ENCODE data around the gene CHID1.

Gene CHID1

DNA sequence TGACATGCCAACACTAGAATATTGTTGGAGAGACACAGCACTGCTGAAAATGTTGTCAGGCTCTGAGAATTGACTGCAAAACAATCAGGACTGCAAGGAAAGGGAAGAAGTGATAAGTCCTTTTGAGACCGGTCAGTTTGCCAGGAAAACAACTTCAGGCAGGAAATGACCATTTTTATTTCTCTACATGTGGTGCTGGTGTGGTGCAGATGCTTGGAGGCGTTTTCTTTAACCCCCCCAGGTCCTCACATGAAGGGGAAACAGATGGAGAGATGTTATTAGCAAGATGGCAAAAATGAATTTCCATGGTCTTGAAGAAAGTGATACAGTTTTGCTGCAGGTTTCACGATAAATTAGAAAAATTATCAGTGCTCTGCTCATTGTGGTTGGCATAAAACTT, 20.8 kb upstream of the CHID1 start:
- H3K4me3 Mint-ChIP-seq = no peak overlapping the region
- H3K36me3 Mint-ChIP-seq (ENCODE audit: low read depth) = peaks cover 7% of the 10 kb centered on the region
- H3K4me1 Mint-ChIP-seq = peaks cover 46% of the 10 kb centered on the region
- DNase-seq = no peak
- H3K27ac Mint-ChIP-seq = peak overlapping the region; percentile 12
- H3K9me3 Mint-ChIP-seq = no peaks in the 10 kb centered on the region
- TF ChIP-seq, protein P1, sequence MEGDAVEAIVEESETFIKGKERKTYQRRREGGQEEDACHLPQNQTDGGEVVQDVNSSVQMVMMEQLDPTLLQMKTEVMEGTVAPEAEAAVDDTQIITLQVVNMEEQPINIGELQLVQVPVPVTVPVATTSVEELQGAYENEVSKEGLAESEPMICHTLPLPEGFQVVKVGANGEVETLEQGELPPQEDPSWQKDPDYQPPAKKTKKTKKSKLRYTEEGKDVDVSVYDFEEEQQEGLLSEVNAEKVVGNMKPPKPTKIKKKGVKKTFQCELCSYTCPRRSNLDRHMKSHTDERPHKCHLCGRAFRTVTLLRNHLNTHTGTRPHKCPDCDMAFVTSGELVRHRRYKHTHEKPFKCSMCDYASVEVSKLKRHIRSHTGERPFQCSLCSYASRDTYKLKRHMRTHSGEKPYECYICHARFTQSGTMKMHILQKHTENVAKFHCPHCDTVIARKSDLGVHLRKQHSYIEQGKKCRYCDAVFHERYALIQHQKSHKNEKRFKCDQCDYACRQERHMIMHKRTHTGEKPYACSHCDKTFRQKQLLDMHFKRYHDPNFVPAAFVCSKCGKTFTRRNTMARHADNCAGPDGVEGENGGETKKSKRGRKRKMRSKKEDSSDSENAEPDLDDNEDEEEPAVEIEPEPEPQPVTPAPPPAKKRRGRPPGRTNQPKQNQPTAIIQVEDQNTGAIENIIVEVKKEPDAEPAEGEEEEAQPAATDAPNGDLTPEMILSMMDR (IDR thresholded peaks at IDR 0.05) = no peak
- H3K27me3 Mint-ChIP-seq (ENCODE audit: low read depth, poor library complexity) = peaks cover 7% of the 10 kb centered on the region

DNA sequence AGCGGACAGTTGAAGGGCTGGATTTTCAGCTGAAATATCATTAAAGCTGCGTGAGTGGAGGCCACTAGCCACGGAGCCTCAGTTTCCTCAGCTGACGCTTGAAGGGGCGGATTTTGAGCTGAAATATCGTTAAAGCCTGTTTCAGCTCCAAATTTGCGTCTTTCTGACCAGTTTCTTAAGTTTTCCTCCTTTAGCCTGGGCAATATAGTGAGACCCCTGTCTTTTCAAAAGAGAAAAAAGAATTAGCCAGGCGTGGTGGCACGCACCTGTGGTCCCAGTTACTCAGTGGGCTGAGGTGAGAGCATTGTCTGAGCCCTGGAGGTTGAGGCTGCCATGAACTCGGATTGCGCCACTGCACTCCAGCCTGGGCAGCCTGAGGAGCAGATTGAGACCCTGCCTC, 18.8 kb upstream of the CHID1 start:
- Mint-ChIP-seq H3K27me3 (ENCODE audit: low read depth, poor library complexity) (peaks cover 7% of the 10 kb centered on the region), H3K4me3 (no peak overlapping the region), H3K9me3 (no peaks in the 10 kb centered on the region), H3K27ac (no peak overlapping the region), H3K4me1 (peaks cover 47% of the 10 kb centered on the region), H3K36me3 (ENCODE audit: low read depth) (peaks cover under 1% of the 10 kb centered on the region)
- TF ChIP-seq, protein P1 (IDR thresholded peaks at IDR 0.05) = no peak
- DNase-seq = no peak

DNA sequence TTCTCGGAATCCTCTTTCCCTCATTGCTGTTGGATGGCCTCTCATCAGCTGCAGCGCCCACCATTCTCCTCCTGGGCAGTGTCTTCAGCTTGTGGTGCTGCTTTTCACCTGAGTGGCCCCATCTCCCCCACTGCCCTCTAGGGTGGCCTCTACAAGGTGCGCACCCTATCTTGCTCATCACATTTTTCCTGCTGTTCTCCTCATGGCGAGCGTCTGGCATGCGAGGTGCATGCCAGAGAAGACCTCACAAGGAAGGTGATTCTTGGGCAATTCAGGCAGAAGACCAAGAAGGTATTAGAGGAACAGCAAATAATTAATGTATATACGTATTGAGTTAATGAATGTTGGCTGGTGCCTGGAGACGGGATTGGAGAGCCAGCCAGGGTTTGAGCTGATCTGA, 18.2 kb upstream of the CHID1 start:
- peaks cover 45% of the 10 kb centered on the region for H3K4me1 Mint-ChIP-seq
- no peaks in the 10 kb centered on the region for H3K9me3 Mint-ChIP-seq
- H3K27ac Mint-ChIP-seq = no peak overlapping the region
- H3K36me3 Mint-ChIP-seq (ENCODE audit: low read depth) = no peaks in the 10 kb centered on the region
- peaks cover 6% of the 10 kb centered on the region for H3K27me3 Mint-ChIP-seq (ENCODE audit: low read depth, poor library complexity)
- DNase-seq = no peak
- peak overlapping the region; percentile 37 for H3K4me3 Mint-ChIP-seq
- TF ChIP-seq, protein P1 (IDR thresholded peaks at IDR 0.05) = no peak

DNA sequence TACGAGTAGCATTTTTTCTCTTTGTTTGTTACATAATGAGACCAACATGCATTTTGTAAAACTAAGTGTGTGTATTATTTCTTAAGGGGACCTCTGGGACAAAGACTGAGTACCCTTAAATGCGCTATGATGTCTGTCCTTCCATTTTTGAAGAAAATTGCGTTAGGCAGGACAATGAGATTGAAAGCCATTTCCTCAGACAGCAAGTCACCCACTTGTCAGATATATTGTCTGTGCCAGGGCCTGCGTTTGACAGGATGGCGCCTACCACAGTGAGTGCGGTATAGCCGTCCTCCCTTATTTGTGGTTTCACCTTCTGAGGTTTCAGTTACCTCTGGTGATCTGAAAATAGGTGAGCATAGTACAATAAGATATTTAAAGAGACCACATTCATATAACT, 17.3 kb upstream of the CHID1 start:
- Mint-ChIP-seq H3K36me3 (ENCODE audit: low read depth) (no peaks in the 10 kb centered on the region), H3K27ac (no peak overlapping the region), H3K27me3 (ENCODE audit: low read depth, poor library complexity) (peaks cover under 1% of the 10 kb centered on the region), H3K4me1 (peaks cover 36% of the 10 kb centered on the region), H3K4me3 (no peak overlapping the region), H3K9me3 (no peaks in the 10 kb centered on the region)
- no peak for DNase-seq
- TF ChIP-seq, protein P1 (IDR thresholded peaks at IDR 0.05) = no peak

DNA sequence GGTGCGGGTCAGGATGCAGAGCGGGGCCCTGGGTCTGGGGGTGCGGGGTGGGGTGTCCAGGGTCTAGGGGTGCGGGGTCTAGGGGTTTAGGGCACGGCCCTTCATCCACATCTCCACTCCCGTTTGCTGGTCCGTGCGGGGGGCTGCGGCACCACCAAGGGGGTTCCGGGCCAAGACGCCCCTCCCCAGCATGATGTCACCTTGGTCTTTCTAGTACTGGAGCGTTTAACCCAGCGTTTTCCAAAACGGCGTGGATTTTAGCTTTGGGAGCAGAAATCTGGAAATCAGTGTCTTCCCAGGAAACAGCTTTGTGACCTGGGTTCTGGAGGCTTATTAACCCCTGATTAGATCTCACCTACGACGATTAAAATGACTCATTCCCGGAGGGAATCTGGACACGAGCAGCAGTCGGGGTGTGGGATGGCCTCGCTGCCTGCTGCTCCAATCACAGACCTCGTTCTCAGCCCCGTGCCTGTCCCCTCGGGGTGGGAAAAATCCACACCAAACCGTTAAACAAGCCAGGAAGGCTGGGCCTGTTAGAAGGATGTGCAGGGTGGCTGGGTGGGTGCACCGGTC, 15.8 kb upstream of the CHID1 start:
- Mint-ChIP-seq H3K4me1 (peaks cover 34% of the 10 kb centered on the region), H3K4me3 (peak overlapping the region; percentile 92), H3K9me3 (no peaks in the 10 kb centered on the region), H3K27ac (peak overlapping the region; percentile 45), H3K27me3 (ENCODE audit: low read depth, poor library complexity) (no peaks in the 10 kb centered on the region), H3K36me3 (ENCODE audit: low read depth) (no peaks in the 10 kb centered on the region)
- TF ChIP-seq, protein P1 (IDR thresholded peaks at IDR 0.05) = no peak
- peak; percentile 35 for DNase-seq
